Caco-2 (cell line): Measurements from ENCODE around the gene MYLK2. TPM values are rescaled to one million over a fixed set of nuclear protein-coding genes. Genes with fewer than 3 reads are reported as not detected.
"Not testable (repeated sequence)": the region's sequence is repeated elsewhere in the genome, so short reads cannot be mapped to it uniquely, and the experiment has no call there.

Experiments
- BruUV-seq: library from RNA; stranded (reverse); fragments of 400-500 nt; replicated peaks from 2 replicates; lab custom pipeline; 2021; lab: Mats Ljungman, UMichigan
- CTCF ChIA-PET: fragments of 300-600 bp; sonication (Branson Sonifier 250); formaldehyde crosslinking; loops from one replicate; lab custom pipeline; 2022; ENCODE audit warnings: antibody characterized with exemption; lab: Charles Lee
- POLR2A ChIA-PET: fragments of 300-600 bp; sonication (Branson Sonifier 250); formaldehyde crosslinking; loops from one replicate; lab custom pipeline; 2022; ENCODE audit warnings: antibody characterized with exemption; lab: Charles Lee
- DNase-seq, 2 experiments: peaks; one replicate each; pipeline versions ENCODE4 v3.0.0 to v3.0.0-alpha.2; 2020 to 2022
- H3K27me3 ChIP-seq: replicated peaks from 2 replicates; pipeline ENCODE4 v1.6.0; 2011; ENCODE audit warnings: low read length; ENCODE audit not compliant: control insufficient read depth, insufficient read depth
- H3K36me3 ChIP-seq: 2 replicates; pipeline ENCODE4 v1.5.1; 2011; ENCODE audit warnings: low read length; ENCODE audit not compliant: control insufficient read depth, insufficient read depth
- H3K4me1 ChIP-seq: fragments of 250-450 bp; sonication (Bioruptor Pico); 2 replicates; pipeline ENCODE4 v1.5.1; 2020; ENCODE audit warnings: mild to moderate bottlenecking
- H3K4me3 ChIP-seq: 2 replicates; pipeline ENCODE4 v1.5.1; 2011; ENCODE audit warnings: low read depth, mild to moderate bottlenecking, control low read depth, low read length
- H3K9me3 ChIP-seq: fragments of 250-450 bp; sonication (Bioruptor Pico); 2 replicates; pipeline ENCODE4 v1.5.1; 2020; ENCODE audit warnings: mild to moderate bottlenecking, moderate library complexity
- H3K27ac Mint-ChIP-seq: one replicate; pipeline ENCODE4 v1.8.0; 2022; ENCODE audit warnings: mixed read lengths; ENCODE audit not compliant: unreplicated experiment
- H3K27me3 Mint-ChIP-seq: one replicate; pipeline ENCODE4 v1.8.0; 2022; ENCODE audit warnings: mixed read lengths; ENCODE audit not compliant: insufficient read depth, unreplicated experiment
- H3K36me3 Mint-ChIP-seq: one replicate; pipeline ENCODE4 v1.8.0; 2022; ENCODE audit warnings: mild to moderate bottlenecking, mixed read lengths; ENCODE audit not compliant: insufficient read depth, unreplicated experiment
- H3K4me1 Mint-ChIP-seq: one replicate; pipeline ENCODE4 v1.8.0; 2022; ENCODE audit warnings: low read depth, mixed read lengths; ENCODE audit not compliant: unreplicated experiment
- H3K4me3 Mint-ChIP-seq: one replicate; pipeline ENCODE4 v1.8.0; 2022; ENCODE audit warnings: mild to moderate bottlenecking, moderate library complexity, mixed read lengths; ENCODE audit not compliant: unreplicated experiment
- H3K9me3 Mint-ChIP-seq: one replicate; pipeline ENCODE4 v1.8.0; 2022; ENCODE audit warnings: mixed read lengths; ENCODE audit not compliant: unreplicated experiment
- intact Hi-C: fragments of 100-400 bp; cut with micrococcal nuclease; formaldehyde crosslinking; loops from one replicate; pipeline ENCODE4 v1.10.0; 2022; ENCODE audit not compliant: unreplicated experiment
- total RNA-seq: library from RNA; stranded (reverse); gene quantifications from 2 replicates; pipeline ENCODE4 v1.2.3, GENCODE V29; 2022
- TF ChIP-seq, protein P1 (sequence below), 2 experiments: fragments of 200-600 bp in 1 of 2; IDR thresholded peaks; 1 replicate in 1 of 2; 2 replicates in 1 of 2; pipeline versions ENCODE4 v1.5.1 to v1.8.0; 2011 to 2022; ENCODE audit warnings: antibody characterized with exemption in 1 of 2, control low read depth in 1 of 2, inconsistent platforms in 1 of 2, low read depth in 1 of 2, low read length in 1 of 2, mild to moderate bottlenecking in 1 of 2, moderate library complexity in 1 of 2; ENCODE audit not compliant: insufficient read depth in 1 of 2, severe bottlenecking in 1 of 2, unreplicated experiment in 1 of 2

Gene MYLK2
- total RNA-seq, 1 experiment from 2014 or later: 0.91 TPM

DNA sequence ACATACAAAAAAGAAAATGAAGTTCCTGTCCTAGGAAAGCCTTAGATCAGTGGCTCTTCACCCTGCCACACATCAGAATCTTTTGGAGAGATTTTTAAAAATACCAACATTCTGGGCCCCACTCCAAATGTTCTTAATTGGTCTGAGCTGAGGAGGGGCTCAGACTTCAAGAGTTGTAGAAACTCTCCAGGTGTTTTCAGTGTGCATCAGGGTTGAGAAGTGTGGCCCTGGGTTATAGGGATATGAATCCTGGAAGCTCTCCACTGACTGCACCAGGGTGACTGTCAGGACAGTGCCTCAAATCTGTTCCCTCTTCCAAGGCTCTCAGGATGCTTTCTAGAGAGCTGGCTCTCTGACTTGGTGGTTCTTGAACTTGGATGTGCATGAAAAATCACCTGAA is 5.5 kb upstream of the MYLK2 start:
- CTCF ChIA-PET: interaction anchor here (0.8 to 1.4 kb wide), 3 partner anchors 10 to 277 kb away, joined by 4 to 5 read pairs (median 5); no protein-coding TSS in a partner anchor
- Histone ChIP-seq H3K4me1 (no peaks in the 10 kb centered on the region), H3K4me3 (no peak overlapping the region), H3K9me3 (no peaks in the 10 kb centered on the region), H3K36me3 (no peaks in the 10 kb centered on the region), H3K27me3 (no peaks in the 10 kb centered on the region)
- TF ChIP-seq, protein P1, sequence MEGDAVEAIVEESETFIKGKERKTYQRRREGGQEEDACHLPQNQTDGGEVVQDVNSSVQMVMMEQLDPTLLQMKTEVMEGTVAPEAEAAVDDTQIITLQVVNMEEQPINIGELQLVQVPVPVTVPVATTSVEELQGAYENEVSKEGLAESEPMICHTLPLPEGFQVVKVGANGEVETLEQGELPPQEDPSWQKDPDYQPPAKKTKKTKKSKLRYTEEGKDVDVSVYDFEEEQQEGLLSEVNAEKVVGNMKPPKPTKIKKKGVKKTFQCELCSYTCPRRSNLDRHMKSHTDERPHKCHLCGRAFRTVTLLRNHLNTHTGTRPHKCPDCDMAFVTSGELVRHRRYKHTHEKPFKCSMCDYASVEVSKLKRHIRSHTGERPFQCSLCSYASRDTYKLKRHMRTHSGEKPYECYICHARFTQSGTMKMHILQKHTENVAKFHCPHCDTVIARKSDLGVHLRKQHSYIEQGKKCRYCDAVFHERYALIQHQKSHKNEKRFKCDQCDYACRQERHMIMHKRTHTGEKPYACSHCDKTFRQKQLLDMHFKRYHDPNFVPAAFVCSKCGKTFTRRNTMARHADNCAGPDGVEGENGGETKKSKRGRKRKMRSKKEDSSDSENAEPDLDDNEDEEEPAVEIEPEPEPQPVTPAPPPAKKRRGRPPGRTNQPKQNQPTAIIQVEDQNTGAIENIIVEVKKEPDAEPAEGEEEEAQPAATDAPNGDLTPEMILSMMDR (IDR thresholded peaks at IDR 0.05; ENCODE audit: insufficient read depth in 1 of 2, low read depth in 1 of 2, low read length in 1 of 2, severe bottlenecking in 1 of 2, unreplicated experiment in 1 of 2): no peak
- DNase-seq: no peak
- no peaks in the 10 kb centered on the region for H3K9me3 Mint-ChIP-seq
- intact Hi-C loops: no loop called here
- no peaks in the 10 kb centered on the region for H3K27me3 Mint-ChIP-seq
- H3K4me1 Mint-ChIP-seq: no peaks in the 10 kb centered on the region
- H3K4me3 Mint-ChIP-seq: no peak overlapping the region
- POLR2A ChIA-PET: no interaction called here
- H3K36me3 Mint-ChIP-seq: peaks cover 30% of the 10 kb centered on the region
- BruUV-seq: no TSS peak
- H3K27ac Mint-ChIP-seq: no peak overlapping the region

DNA sequence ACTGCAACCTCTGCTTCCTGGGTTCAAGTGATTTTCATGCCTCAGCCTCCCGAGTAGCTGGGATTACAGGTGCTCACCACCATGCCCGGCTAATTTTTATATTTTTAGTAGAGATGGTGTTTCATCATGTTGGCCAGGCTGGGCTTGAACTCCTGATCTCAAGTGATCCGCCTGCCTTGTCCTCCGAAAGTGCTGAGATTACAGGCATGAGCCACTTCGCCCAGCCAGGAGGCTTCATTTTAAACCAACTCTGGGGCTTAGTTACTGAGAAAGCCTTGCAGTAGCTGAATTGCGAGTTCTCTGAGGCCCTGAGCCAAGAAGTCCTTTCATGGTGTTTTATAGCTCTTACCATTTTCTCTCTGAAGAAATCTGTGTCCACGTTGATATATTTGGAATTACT is 5.0 kb upstream of the MYLK2 start:
- DNase-seq, intact Hi-C loops, H3K4me1 Mint-ChIP-seq, H3K9me3 Mint-ChIP-seq, H3K4me3 ChIP-seq, POLR2A ChIA-PET, H3K27me3 Mint-ChIP-seq, H3K27ac Mint-ChIP-seq, H3K9me3 ChIP-seq, BruUV-seq, H3K4me1 ChIP-seq, H3K36me3 ChIP-seq, H3K4me3 Mint-ChIP-seq, H3K27me3 ChIP-seq: not testable (repeated sequence)
- CTCF ChIA-PET: interaction anchor here (0.8 to 1.4 kb wide), 3 partner anchors 9 to 277 kb away, joined by 4 to 5 read pairs (median 5); no protein-coding TSS in a partner anchor
- peaks cover 25% of the 10 kb centered on the region for H3K36me3 Mint-ChIP-seq

DNA sequence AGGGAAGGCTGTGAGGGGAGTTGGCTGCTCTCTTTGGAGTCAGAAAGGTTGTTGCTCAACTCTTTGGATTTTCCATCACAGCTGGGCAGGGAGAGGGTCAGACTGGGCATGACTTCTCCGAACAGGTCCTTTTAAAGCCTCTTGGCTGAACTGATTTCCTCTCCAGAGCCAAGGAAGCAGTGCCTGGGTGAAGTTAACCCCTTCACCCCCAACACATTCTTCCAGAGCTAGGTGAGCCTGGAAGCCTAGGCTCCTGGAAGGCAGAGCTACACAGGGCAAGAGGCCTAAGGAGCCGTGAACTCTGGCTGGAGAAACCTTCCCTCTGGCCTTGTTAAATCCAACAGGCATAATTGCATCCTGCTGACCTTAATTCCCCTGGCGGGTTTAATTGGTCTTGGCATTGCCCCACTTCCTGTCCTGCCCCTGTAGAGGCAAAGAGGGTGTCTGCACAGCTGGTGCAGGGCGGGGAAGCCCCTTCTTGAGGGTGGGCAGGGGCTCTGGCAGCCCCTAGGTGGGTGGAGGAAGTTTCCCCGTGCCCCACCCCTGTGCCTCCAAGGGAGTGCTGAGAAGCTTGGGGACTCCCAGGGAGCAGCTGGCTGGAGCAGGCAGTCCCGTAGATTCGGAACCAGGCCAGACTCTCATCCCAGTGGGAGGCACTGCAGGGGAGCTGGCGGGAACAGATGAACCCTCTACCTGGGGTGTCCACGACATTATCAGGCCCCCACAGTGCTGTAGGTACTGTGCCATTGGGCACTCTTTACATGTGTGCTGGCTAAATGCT is 3.6 kb upstream of the MYLK2 start:
- intact Hi-C loops: no loop called here
- BruUV-seq: no TSS peak
- Mint-ChIP-seq H3K4me1 (no peaks in the 10 kb centered on the region), H3K4me3 (no peak overlapping the region), H3K27ac (no peak overlapping the region), H3K27me3 (no peaks in the 10 kb centered on the region), H3K9me3 (no peaks in the 10 kb centered on the region), H3K36me3 (peaks cover 13% of the 10 kb centered on the region)
- TF ChIP-seq, protein P1 (IDR thresholded peaks at IDR 0.05; ENCODE audit: insufficient read depth in 1 of 2, low read depth in 1 of 2, low read length in 1 of 2, severe bottlenecking in 1 of 2, unreplicated experiment in 1 of 2): no peak
- no peak overlapping the region for H3K4me3 ChIP-seq
- H3K4me1 ChIP-seq: no peaks in the 10 kb centered on the region
- no peaks in the 10 kb centered on the region for H3K9me3 ChIP-seq
- no peaks in the 10 kb centered on the region for H3K27me3 ChIP-seq
- DNase-seq: peak in 1 of 2 experiments; percentile 52
- CTCF ChIA-PET: interaction anchor here (0.6 kb wide), 1 partner anchor 39 kb away, joined by 3 read pairs; no protein-coding TSS in a partner anchor
- POLR2A ChIA-PET: interaction anchor here (1.0 kb wide), 1 partner anchor 93 kb away, joined by 3 read pairs; the partner anchor contains the start of gene BCL2L1
- H3K36me3 ChIP-seq: no peaks in the 10 kb centered on the region
